H9 (cell line): ENCODE results near the gene FBXL15. TPM values are rescaled to one million over a fixed set of nuclear protein-coding genes. Genes with fewer than 3 reads are reported as not detected.
A peak's percentile ranks its signal among the peaks of the same experiment; 100 is the strongest.

Source experiments
- DNase-seq: peaks from one replicate; pipeline ENCODE4 v3.0.0-alpha.2; 2017
- H2AFZ ChIP-seq: one replicate; pipeline ENCODE4 v1.6.1; 2013; ENCODE audit warnings: mild to moderate bottlenecking, low read length, control low read depth, moderate library complexity
- H2AK5ac ChIP-seq: 2 replicates; pipeline ENCODE4 v1.6.1; 2013; ENCODE audit warnings: low read length, control low read depth, mixed read lengths; ENCODE audit not compliant: insufficient read length
- H2BK120ac ChIP-seq: one replicate; pipeline ENCODE4 v1.6.1; 2013; ENCODE audit warnings: low read depth, mild to moderate bottlenecking, low read length, control low read depth, inconsistent platforms; ENCODE audit not compliant: poor library complexity, severe bottlenecking
- H2BK12ac ChIP-seq: 2 replicates; pipeline ENCODE4 v1.6.1; 2013; ENCODE audit warnings: low read length, control low read depth, mixed read lengths, low read depth; ENCODE audit not compliant: insufficient read length
- H2BK15ac ChIP-seq: 2 replicates; pipeline ENCODE4 v1.6.1; 2013; ENCODE audit warnings: low read depth, low read length, control low read depth
- H2BK20ac ChIP-seq: one replicate; pipeline ENCODE4 v1.6.1; 2013; ENCODE audit warnings: low read depth, mild to moderate bottlenecking, low read length, control low read depth, inconsistent platforms; ENCODE audit not compliant: poor library complexity, severe bottlenecking
- H2BK5ac ChIP-seq: 2 replicates; pipeline ENCODE4 v1.6.1; 2013; ENCODE audit warnings: low read length, control low read depth, mixed read lengths; ENCODE audit not compliant: insufficient read length
- H3K14ac ChIP-seq: 2 replicates; pipeline ENCODE4 v1.6.1; 2013; ENCODE audit warnings: low read length, control low read depth; ENCODE audit not compliant: insufficient read depth
- H3K18ac ChIP-seq: 2 replicates; pipeline ENCODE4 v1.6.1; 2013; ENCODE audit warnings: low read depth, mild to moderate bottlenecking, mixed read lengths, low read length, control low read depth; ENCODE audit not compliant: insufficient read length
- H3K23ac ChIP-seq: 2 replicates; pipeline ENCODE4 v1.6.1; 2013; ENCODE audit warnings: low read length, control low read depth, mixed read lengths, low read depth; ENCODE audit not compliant: insufficient read length
- H3K23me2 ChIP-seq: 2 replicates; pipeline ENCODE4 v1.6.1; 2013; ENCODE audit warnings: low read depth, mild to moderate bottlenecking, mixed read lengths, low read length, control low read depth; ENCODE audit not compliant: insufficient read length, poor library complexity, severe bottlenecking
- H3K27ac ChIP-seq: 2 replicates; pipeline ENCODE4 v1.5.1; 2013; ENCODE audit warnings: low read length, control low read depth, mixed read lengths, low read depth; ENCODE audit not compliant: insufficient read length
- H3K27me3 ChIP-seq: 2 replicates; pipeline ENCODE4 v1.6.1; 2013; ENCODE audit warnings: low read length, control low read depth, inconsistent platforms; ENCODE audit not compliant: insufficient read depth
- H3K4ac ChIP-seq: 2 replicates; pipeline ENCODE4 v1.6.1; 2013; ENCODE audit warnings: low read depth, mild to moderate bottlenecking, control low read depth, inconsistent platforms, low read length, moderate library complexity
- H3K4me1 ChIP-seq: 2 replicates; pipeline ENCODE4 v1.6.1; 2013; ENCODE audit warnings: low read length, control low read depth, inconsistent platforms; ENCODE audit not compliant: insufficient read depth
- H3K4me2 ChIP-seq: 2 replicates; pipeline ENCODE4 v1.6.1; 2013; ENCODE audit warnings: low read length, control low read depth, mixed read lengths; ENCODE audit not compliant: insufficient read length, insufficient read depth
- H3K56ac ChIP-seq: 2 replicates; pipeline ENCODE4 v1.6.1; 2013; ENCODE audit warnings: low read depth, mild to moderate bottlenecking, mixed read lengths, low read length, control low read depth; ENCODE audit not compliant: insufficient read length
- H3K79me1 ChIP-seq: 2 replicates; pipeline ENCODE4 v1.6.1; 2013; ENCODE audit warnings: low read depth, mild to moderate bottlenecking, moderate library complexity, low read length, control low read depth, inconsistent platforms; ENCODE audit not compliant: insufficient read depth, poor library complexity, severe bottlenecking
- H3K79me2 ChIP-seq: 2 replicates; pipeline ENCODE4 v1.6.1; 2013; ENCODE audit warnings: low read length, control low read depth, inconsistent platforms; ENCODE audit not compliant: insufficient read depth
- H3K9ac ChIP-seq: 2 replicates; pipeline ENCODE4 v1.6.1; 2013; ENCODE audit warnings: low read length, control low read depth, mixed read lengths; ENCODE audit not compliant: insufficient read length; ENCODE audit errors: extremely low read depth
- H3K9me3 ChIP-seq: one replicate; pipeline ENCODE4 v1.6.1; 2013; ENCODE audit warnings: low read depth, low read length, inconsistent platforms; ENCODE audit not compliant: control insufficient read depth
- H3T11ph ChIP-seq: one replicate; pipeline ENCODE4 v1.6.1; 2013; ENCODE audit warnings: mild to moderate bottlenecking, low read length, control low read depth, inconsistent platforms
- H4K20me1 ChIP-seq: one replicate; pipeline ENCODE4 v1.6.1; 2013; ENCODE audit not compliant: control insufficient read depth, insufficient read length, insufficient read depth
- H4K5ac ChIP-seq: 2 replicates; pipeline ENCODE4 v1.6.1; 2013; ENCODE audit warnings: low read depth, mild to moderate bottlenecking, mixed read lengths, low read length, control low read depth; ENCODE audit not compliant: insufficient read length
- H4K8ac ChIP-seq: replicated peaks from 2 replicates; pipeline ENCODE4 v1.6.1; 2013; ENCODE audit warnings: low read length, control low read depth, mixed read lengths, low read depth; ENCODE audit not compliant: insufficient read length
- H4K91ac ChIP-seq: 2 replicates; pipeline ENCODE4 v1.6.1; 2013; ENCODE audit warnings: low read depth, mild to moderate bottlenecking, moderate library complexity, mixed read lengths, low read length, control low read depth; ENCODE audit not compliant: insufficient read length
- H3K27ac Mint-ChIP-seq, 3 experiments: 2 replicates in 2 of 3; 3 replicates in 1 of 3; pipeline ENCODE4 v1.8.0; 2020 to 2021; ENCODE audit warnings: mixed read lengths in 3 of 3, mild to moderate bottlenecking in 1 of 3, moderate library complexity in 1 of 3
- H3K27me3 Mint-ChIP-seq: 2 replicates; pipeline ENCODE4 v1.8.0; 2021; ENCODE audit warnings: low read depth, mild to moderate bottlenecking, moderate library complexity, mixed read lengths
- H3K36me3 Mint-ChIP-seq, 3 experiments: 2 replicates in 2 of 3; 3 replicates in 1 of 3; pipeline ENCODE4 v1.8.0; 2020 to 2021; ENCODE audit warnings: low read depth in 3 of 3, mixed read lengths in 3 of 3; ENCODE audit not compliant: insufficient read depth in 1 of 3
- H3K4me1 Mint-ChIP-seq, 2 experiments: 2 replicates each; pipeline ENCODE4 v1.8.0; 2020; ENCODE audit warnings: mixed read lengths in 2 of 2
- H3K4me3 Mint-ChIP-seq, 2 experiments: 2 replicates in 1 of 2; 3 replicates in 1 of 2; pipeline ENCODE4 v1.8.0; 2020 to 2021; ENCODE audit warnings: mild to moderate bottlenecking in 2 of 2, mixed read lengths in 2 of 2, moderate library complexity in 1 of 2
- H3K9me3 Mint-ChIP-seq, 2 experiments: 2 replicates in 1 of 2; 3 replicates in 1 of 2; pipeline ENCODE4 v1.8.0; 2020; ENCODE audit warnings: mild to moderate bottlenecking in 2 of 2, mixed read lengths in 2 of 2, moderate library complexity in 1 of 2
- WGBS: extraction: QIAGEN DNeasy Blood & Tissue Kit; methylation state at CpG from one replicate; pipeline ENCODE4 v1.1.7; 2013; ENCODE audit warnings: missing lambda C conversion rate, low lambda C conversion rate, mixed read lengths; ENCODE audit not compliant: insufficient read length; ENCODE audit errors: extremely low coverage; 5-methylcytosine and 5-hydroxymethylcytosine counted together
- total RNA-seq: library from RNA; stranded (reverse); gene quantifications from 2 replicates; pipeline ENCODE4 v1.2.1, GENCODE V29; 2021
- TF ChIP-seq, protein P1 (sequence below): fragments of 200-600 bp; sonication (generic); conservative IDR thresholded peaks from 3 replicates; pipeline ENCODE4 v1.8.0; 2021; ENCODE audit warnings: antibody characterized with exemption, mild to moderate bottlenecking

FBXL15 gene
- total RNA-seq, 1 experiment from 2014 or later: 9.1 TPM

DNA sequence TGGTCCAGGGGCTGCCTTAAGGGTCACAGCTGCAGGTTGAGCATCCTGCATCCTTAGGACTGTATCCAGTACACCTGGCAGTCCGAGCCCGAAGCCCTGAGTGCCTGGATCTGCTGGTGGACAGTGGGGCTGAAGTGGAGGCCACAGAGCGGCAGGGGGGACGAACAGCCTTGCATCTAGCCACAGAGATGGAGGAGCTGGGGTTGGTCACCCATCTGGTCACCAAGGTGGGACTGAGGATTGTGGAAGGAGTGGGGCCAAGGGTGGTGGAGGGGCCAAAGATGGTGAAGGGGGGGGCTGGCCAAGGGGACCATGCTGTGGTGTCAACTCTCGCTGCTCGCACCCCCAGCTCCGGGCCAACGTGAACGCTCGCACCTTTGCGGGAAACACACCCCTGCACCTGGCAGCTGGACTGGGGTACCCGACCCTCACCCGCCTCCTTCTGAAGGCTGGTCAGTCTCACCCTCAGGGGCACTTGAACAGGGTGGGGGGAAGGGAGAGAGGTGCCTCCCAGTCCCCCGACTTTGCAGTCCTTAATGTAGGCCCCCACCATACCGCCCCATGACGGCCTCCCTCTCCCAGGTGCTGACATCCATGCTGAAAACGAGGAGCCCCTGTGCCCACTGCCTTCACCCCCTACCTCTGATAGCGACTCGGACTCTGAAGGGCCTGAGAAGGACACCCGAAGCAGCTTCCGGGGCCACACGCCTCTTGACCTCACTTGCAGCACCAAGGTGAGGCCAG, 19.9 kb upstream of the FBXL15 start:
- Histone ChIP-seq H3K56ac (no peak overlapping the region), H3K79me2 (no peaks in the 10 kb centered on the region), H3K4me2 (no peak overlapping the region), H4K5ac (no peak overlapping the region), H2BK120ac (no peak overlapping the region), H3K4ac (no peak overlapping the region), H3K9ac (no peak overlapping the region), H2BK5ac (no peak overlapping the region), H3K9me3 (no peaks in the 10 kb centered on the region), H2BK20ac (no peak overlapping the region), H3K18ac (no peak overlapping the region), H2AK5ac (no peak overlapping the region), H4K91ac (no peak overlapping the region), H3K79me1 (no peaks in the 10 kb centered on the region), H3K4me1 (no peaks in the 10 kb centered on the region), H4K20me1 (no peaks in the 10 kb centered on the region), H2BK15ac (no peak overlapping the region), H3K23me2 (peaks cover 3% of the 10 kb centered on the region), H4K8ac (no peak overlapping the region), H3K14ac (no peak overlapping the region), H2BK12ac (no peak overlapping the region), H3K27me3 (no peaks in the 10 kb centered on the region), H3T11ph (no peak overlapping the region), H3K23ac (no peak overlapping the region), H2AFZ (no peak overlapping the region), H3K27ac (no peak overlapping the region)
- Mint-ChIP-seq H3K27ac (no peak overlapping the region; a peak in 1 of 7 replicates), H3K36me3 (peaks cover 1 to 31% (median 21%) of the 10 kb centered on the region in 3 experiments; a peak in 5 of 7 replicates), H3K9me3 (no peaks in the 10 kb centered on the region), H3K27me3 (peaks cover 44% of the 10 kb centered on the region), H3K4me3 (peak overlapping the region in 1 of 2 experiments; percentile 54; a peak in 2 of 5 replicates), H3K4me1 (peaks cover 11 to 24% of the 10 kb centered on the region in 2 experiments)
- DNase-seq: no peak
- WGBS: no CpG with 5 or more reads among the region's 22 CpGs
- TF ChIP-seq, protein P1, sequence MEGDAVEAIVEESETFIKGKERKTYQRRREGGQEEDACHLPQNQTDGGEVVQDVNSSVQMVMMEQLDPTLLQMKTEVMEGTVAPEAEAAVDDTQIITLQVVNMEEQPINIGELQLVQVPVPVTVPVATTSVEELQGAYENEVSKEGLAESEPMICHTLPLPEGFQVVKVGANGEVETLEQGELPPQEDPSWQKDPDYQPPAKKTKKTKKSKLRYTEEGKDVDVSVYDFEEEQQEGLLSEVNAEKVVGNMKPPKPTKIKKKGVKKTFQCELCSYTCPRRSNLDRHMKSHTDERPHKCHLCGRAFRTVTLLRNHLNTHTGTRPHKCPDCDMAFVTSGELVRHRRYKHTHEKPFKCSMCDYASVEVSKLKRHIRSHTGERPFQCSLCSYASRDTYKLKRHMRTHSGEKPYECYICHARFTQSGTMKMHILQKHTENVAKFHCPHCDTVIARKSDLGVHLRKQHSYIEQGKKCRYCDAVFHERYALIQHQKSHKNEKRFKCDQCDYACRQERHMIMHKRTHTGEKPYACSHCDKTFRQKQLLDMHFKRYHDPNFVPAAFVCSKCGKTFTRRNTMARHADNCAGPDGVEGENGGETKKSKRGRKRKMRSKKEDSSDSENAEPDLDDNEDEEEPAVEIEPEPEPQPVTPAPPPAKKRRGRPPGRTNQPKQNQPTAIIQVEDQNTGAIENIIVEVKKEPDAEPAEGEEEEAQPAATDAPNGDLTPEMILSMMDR: no peak
